HUES64 (cell line): ENCODE results near the gene FAM13C.

ENCODE experiments used
- H3K27ac ChIP-seq: 2 replicates; pipeline ENCODE4 v1.7.0; 2013; ENCODE audit warnings: low read depth, low read length, inconsistent platforms
- H3K27me3 ChIP-seq: 2 replicates; pipeline ENCODE4 v1.6.1; 2013; ENCODE audit warnings: mild to moderate bottlenecking, low read length; ENCODE audit not compliant: insufficient read depth
- H3K36me3 ChIP-seq: 2 replicates; pipeline ENCODE4 v1.6.1; 2013; ENCODE audit warnings: mild to moderate bottlenecking, low read length; ENCODE audit not compliant: insufficient read depth
- H3K4me1 ChIP-seq: 2 replicates; pipeline ENCODE4 v1.6.1; 2013; ENCODE audit warnings: mild to moderate bottlenecking, low read length, moderate library complexity; ENCODE audit not compliant: insufficient read depth
- H3K4me3 ChIP-seq: 2 replicates; pipeline ENCODE4 v1.5.1; 2013; ENCODE audit warnings: mild to moderate bottlenecking, low read length, moderate library complexity
- H3K9ac ChIP-seq: 2 replicates; pipeline ENCODE4 v1.6.1; 2013; ENCODE audit warnings: mild to moderate bottlenecking, low read depth, low read length
- H3K9me3 ChIP-seq: 2 replicates; pipeline ENCODE4 v1.6.1; 2013; ENCODE audit warnings: low read depth, low read length; ENCODE audit not compliant: insufficient read depth
- WGBS: fragments of 150-250, 120-280 bp; methylation state at CpG from one replicate; pipeline ENCODE4 v1.1.7; 2013; ENCODE audit warnings: missing lambda C conversion rate; 5-methylcytosine and 5-hydroxymethylcytosine counted together

Gene FAM13C

DNA sequence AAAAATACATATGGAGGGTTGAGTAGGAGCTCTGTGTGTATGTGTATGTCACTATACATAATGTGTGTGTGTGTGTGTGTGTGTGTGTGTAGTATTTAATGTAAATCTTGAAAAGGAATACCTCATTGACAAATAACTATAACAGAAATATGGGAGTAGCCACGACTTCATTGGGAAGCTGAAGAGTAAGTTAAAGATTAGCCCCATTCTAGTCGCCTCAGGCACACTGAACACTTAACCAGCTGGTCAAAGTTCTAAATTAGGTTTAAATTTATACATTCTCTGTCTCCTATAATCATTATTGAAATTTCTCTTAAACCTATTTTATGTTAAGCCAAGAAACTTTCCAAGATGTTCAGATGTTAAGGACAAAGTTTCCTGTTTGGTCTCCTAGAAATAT, 45.3 kb downstream of the FAM13C start:
- Histone ChIP-seq H3K9ac (no peak overlapping the region), H3K9me3 (no peaks in the 10 kb centered on the region), H3K27me3 (no peaks in the 10 kb centered on the region), H3K4me1 (0 out of 2 replicates have a peak, but pooled peaks cover 6% of the 10 kb centered on the region), H3K27ac (no peak overlapping the region), H3K36me3 (no peaks in the 10 kb centered on the region), H3K4me3 (no peak overlapping the region)
- WGBS, result 100% methylated on average over 2 of the region's 2 CpGs

- Histone ChIP-seq H3K9ac (no peak overlapping the region), H3K9me3 (no peaks in the 10 kb centered on the region), H3K27me3 (no peaks in the 10 kb centered on the region), H3K4me1 (0 out of 2 replicates have a peak, but pooled peaks cover 6% of the 10 kb centered on the region), H3K36me3 (no peaks in the 10 kb centered on the region), H3K27ac (no peak overlapping the region), H3K4me3 (no peak overlapping the region)
Observed at GRCh38 chr10:59315465-59315864, 46.9 kb downstream of the FAM13C start.

- Histone ChIP-seq H3K36me3 (no peaks in the 10 kb centered on the region), H3K9ac (no peak overlapping the region), H3K4me3 (no peak overlapping the region), H3K27me3 (no peaks in the 10 kb centered on the region), H3K4me1 (0 out of 2 replicates have a peak, but pooled peaks cover 3% of the 10 kb centered on the region), H3K9me3 (no peaks in the 10 kb centered on the region), H3K27ac (no peak overlapping the region)
- 96% methylated on average over 2 of the region's 2 CpGs for WGBS
Observed at GRCh38 chr10:59314268-59314667, 48.1 kb downstream of the FAM13C start.

DNA sequence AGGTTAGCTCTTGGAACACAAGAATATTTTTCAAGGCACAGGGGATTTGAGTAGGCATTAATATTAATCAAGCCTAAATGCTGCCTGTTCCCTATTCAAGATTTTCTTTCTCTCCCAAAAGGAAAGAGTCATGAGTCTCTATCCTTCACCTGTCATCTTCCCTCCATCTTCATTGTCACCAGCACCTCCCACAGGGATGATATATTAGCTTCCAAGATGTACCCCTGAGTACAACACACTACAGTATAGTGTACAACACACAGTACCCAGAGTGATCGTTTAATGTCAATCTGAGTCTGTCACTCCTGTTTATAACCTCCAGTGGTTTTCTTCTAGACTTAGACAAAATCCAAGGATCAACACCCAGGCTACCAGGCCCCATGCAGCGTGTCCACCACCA, 50.1 kb downstream of the FAM13C start:
- H3K9ac ChIP-seq, result no peak overlapping the region
- 94% methylated on average over 2 of the region's 2 CpGs for WGBS
- no peaks in the 10 kb centered on the region for H3K4me1 ChIP-seq
- H3K27me3 ChIP-seq, result no peaks in the 10 kb centered on the region
- H3K27ac ChIP-seq, result no peak overlapping the region
- no peaks in the 10 kb centered on the region for H3K9me3 ChIP-seq
- no peak overlapping the region for H3K4me3 ChIP-seq
- H3K36me3 ChIP-seq, result no peaks in the 10 kb centered on the region

- H3K9me3 ChIP-seq, result no peaks in the 10 kb centered on the region
- no peak overlapping the region for H3K27ac ChIP-seq
- no peaks in the 10 kb centered on the region for H3K36me3 ChIP-seq
- no peaks in the 10 kb centered on the region for H3K27me3 ChIP-seq
- H3K9ac ChIP-seq, result no peak overlapping the region
- no peak overlapping the region for H3K4me3 ChIP-seq
- H3K4me1 ChIP-seq, result no peaks in the 10 kb centered on the region
Observed at GRCh38 chr10:59311025-59311424, 51.3 kb downstream of the FAM13C start.

DNA sequence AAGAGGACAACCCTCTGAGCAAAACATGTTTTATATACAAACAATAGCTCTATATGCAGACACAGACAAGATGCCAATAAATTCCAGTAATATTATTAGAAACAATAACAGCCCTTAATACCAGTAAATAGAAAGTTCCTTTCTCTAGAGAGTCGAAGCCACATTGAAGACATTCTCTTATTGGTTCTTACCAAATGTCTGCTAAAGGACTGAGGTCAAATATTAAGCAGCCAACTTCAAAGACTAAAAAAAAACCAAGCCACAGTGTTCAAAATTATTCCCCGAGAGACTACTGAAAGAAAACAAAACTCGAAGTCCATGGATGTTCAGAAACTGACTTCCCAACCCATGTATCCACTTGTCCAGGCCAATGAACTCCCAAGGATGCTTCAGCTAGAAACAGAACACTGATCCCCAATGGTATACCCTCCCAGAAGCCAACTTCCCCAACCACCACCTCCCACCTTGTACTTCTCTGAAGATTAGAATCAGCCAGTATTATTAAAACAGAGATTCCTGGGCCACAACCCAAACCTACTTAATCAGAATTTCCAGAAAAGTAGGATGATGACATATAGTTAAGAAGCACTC, 51.9 kb downstream of the FAM13C start:
- Histone ChIP-seq H3K36me3 (no peaks in the 10 kb centered on the region), H3K4me1 (no peaks in the 10 kb centered on the region), H3K4me3 (no peak overlapping the region), H3K27ac (no peak overlapping the region), H3K9me3 (no peaks in the 10 kb centered on the region), H3K27me3 (no peaks in the 10 kb centered on the region), H3K9ac (no peak overlapping the region)
- WGBS, result 95% methylated on average over 3 of the region's 3 CpGs

GRCh38 chr10:59304521-59305097, 57.7 kb downstream of the FAM13C start:
- Histone ChIP-seq H3K9me3 (no peaks in the 10 kb centered on the region), H3K4me1 (peaks cover 7% of the 10 kb centered on the region; the same call in 1 of the 2 replicates), H3K4me3 (no peak overlapping the region), H3K9ac (no peak overlapping the region), H3K36me3 (no peaks in the 10 kb centered on the region), H3K27ac (no peak overlapping the region), H3K27me3 (no peaks in the 10 kb centered on the region)
- no CpG with 5 or more reads among the region's 2 CpGs for WGBS

DNA sequence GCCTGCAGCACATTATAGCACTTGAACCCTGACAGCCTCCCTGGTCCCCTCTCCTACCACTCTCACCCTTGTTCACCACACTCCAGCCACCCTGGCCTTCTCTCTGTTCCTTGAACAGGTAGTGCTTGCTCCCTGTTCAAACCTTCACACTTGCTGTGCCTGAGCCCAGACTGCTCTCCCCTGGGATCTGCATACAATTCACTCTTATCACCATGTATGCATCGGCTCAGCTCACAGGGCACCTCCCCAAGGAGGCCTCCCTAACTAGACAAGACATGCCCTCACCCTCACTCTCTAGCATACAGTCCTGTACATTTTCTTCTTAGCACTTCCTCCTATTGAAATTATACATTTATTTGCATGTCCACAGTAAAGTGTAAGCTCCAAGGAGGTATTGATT, 59.3 kb downstream of the FAM13C start:
- no peaks in the 10 kb centered on the region for H3K36me3 ChIP-seq
- no peaks in the 10 kb centered on the region for H3K9me3 ChIP-seq
- no peak overlapping the region for H3K27ac ChIP-seq
- H3K27me3 ChIP-seq, result no peaks in the 10 kb centered on the region
- H3K9ac ChIP-seq, result no peak overlapping the region
- H3K4me1 ChIP-seq, result peaks cover 7% of the 10 kb centered on the region; the same call in 1 of the 2 replicates
- no peak overlapping the region for H3K4me3 ChIP-seq
- 74% methylated on average over 1 of the region's 1 CpG for WGBS

DNA sequence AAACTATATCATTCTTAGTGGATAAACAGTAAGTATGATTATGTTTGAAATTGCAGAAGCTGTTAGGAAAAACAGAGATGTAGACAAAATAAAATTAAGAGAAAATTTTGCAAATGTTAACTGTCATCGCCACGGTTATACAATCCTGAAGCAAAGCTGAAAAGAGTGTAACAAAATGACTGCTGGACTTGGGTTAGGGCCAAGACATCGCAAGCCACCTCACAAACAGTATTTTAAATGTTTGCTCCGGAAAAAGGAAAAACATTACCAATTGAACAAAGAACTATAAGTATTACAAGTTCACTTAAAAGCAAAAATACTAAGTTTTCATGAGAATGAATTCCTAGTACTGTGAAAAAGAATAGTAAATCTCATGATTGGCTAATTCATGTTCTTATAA, 60.0 kb downstream of the FAM13C start:
- Histone ChIP-seq H3K4me3 (no peak overlapping the region), H3K9me3 (no peaks in the 10 kb centered on the region), H3K36me3 (no peaks in the 10 kb centered on the region), H3K27ac (no peak overlapping the region), H3K9ac (no peak overlapping the region), H3K4me1 (peaks cover 7% of the 10 kb centered on the region; the same call in 1 of the 2 replicates), H3K27me3 (no peaks in the 10 kb centered on the region)
- WGBS, result 98% methylated on average over 4 of the region's 4 CpGs

- Histone ChIP-seq H3K9me3 (no peaks in the 10 kb centered on the region), H3K36me3 (no peaks in the 10 kb centered on the region), H3K27me3 (no peaks in the 10 kb centered on the region), H3K4me3 (no peak overlapping the region), H3K27ac (no peak overlapping the region), H3K4me1 (peaks cover 7% of the 10 kb centered on the region; the same call in 1 of the 2 replicates), H3K9ac (no peak overlapping the region)
- 95% methylated on average over 6 of the region's 6 CpGs for WGBS
Observed at GRCh38 chr10:59301067-59301754, 61.1 kb downstream of the FAM13C start.

- Histone ChIP-seq H3K36me3 (no peaks in the 10 kb centered on the region), H3K27ac (no peak overlapping the region), H3K27me3 (no peaks in the 10 kb centered on the region), H3K4me1 (peaks cover 13% of the 10 kb centered on the region; the same call in 1 of the 2 replicates), H3K9me3 (no peaks in the 10 kb centered on the region), H3K4me3 (no peak overlapping the region), H3K9ac (no peak overlapping the region)
- WGBS, result no CpG with 5 or more reads among the region's 1 CpG
Observed at GRCh38 chr10:59300386-59300785, 62.0 kb downstream of the FAM13C start.
